ENCODE results near the gene LY6G5C. TPM values are rescaled to one million over a fixed set of nuclear protein-coding genes. Genes with fewer than 3 reads are reported as not detected.

The LY6G5C gene
- total RNA-seq, 1 experiment from 2014 or later: not detected

- no peak for DNase-seq
- Histone ChIP-seq H3K79me2 (ENCODE audit: low read length) (no peaks in the 10 kb centered on the region), H3K4me2 (ENCODE audit: low read depth, low read length, poor library complexity, severe bottlenecking) (peak overlapping the region; percentile 46), H3K27me3 (ENCODE audit: low read length) (no peaks in the 10 kb centered on the region), H3K9ac (ENCODE audit: low read length) (no peak overlapping the region), H3K9me3 (ENCODE audit: low read length) (no peaks in the 10 kb centered on the region), H3K9me2 (replicated peaks; ENCODE audit: insufficient read depth, low read length) (no peaks in the 10 kb centered on the region), H3K4me3 (ENCODE audit: low read length) (no peak overlapping the region), H4K20me1 (ENCODE audit: insufficient read depth, low read depth, low read length) (peaks cover 25% of the 10 kb centered on the region; the same call in 1 of the 2 replicates), H3K36me3 (ENCODE audit: insufficient read depth, low read length) (peaks cover 57% of the 10 kb centered on the region), H2AFZ (ENCODE audit: low read length) (no peak overlapping the region), H3K4me1 (ENCODE audit: low read length) (peaks cover 45% of the 10 kb centered on the region), H3K27ac (ENCODE audit: low read length) (peak overlapping the region; percentile 91)
Measured at GRCh38 chr6:31636698-31637596, 43.9 kb downstream of the LY6G5C start.

- H2AFZ ChIP-seq (ENCODE audit: low read length): no peak overlapping the region
- no peak overlapping the region for H3K9ac ChIP-seq (ENCODE audit: low read length)
Measured at GRCh38 chr6:31634969-31635575, 45.8 kb downstream of the LY6G5C start.

GRCh38 chr6:31634131-31634530, 46.7 kb downstream of the LY6G5C start:
- Histone ChIP-seq H3K79me2 (ENCODE audit: low read length) (no peaks in the 10 kb centered on the region; the same call in 1 of the 2 replicates), H4K20me1 (ENCODE audit: insufficient read depth, low read depth, low read length) (peaks cover 32% of the 10 kb centered on the region; the same call in 1 of the 2 replicates), H3K36me3 (ENCODE audit: insufficient read depth, low read length) (peaks cover 66% of the 10 kb centered on the region), H3K4me1 (ENCODE audit: low read length) (peaks cover 45% of the 10 kb centered on the region), H3K27ac (ENCODE audit: low read length) (no peak overlapping the region), H3K9me3 (ENCODE audit: low read length) (no peaks in the 10 kb centered on the region), H3K4me2 (ENCODE audit: low read depth, low read length, poor library complexity, severe bottlenecking) (no peak overlapping the region), H2AFZ (ENCODE audit: low read length) (no peak overlapping the region), H3K9me2 (replicated peaks; ENCODE audit: insufficient read depth, low read length) (no peaks in the 10 kb centered on the region), H3K27me3 (ENCODE audit: low read length) (no peaks in the 10 kb centered on the region), H3K9ac (ENCODE audit: low read length) (no peak overlapping the region), H3K4me3 (ENCODE audit: low read length) (no peak overlapping the region)
- DNase-seq: no peak

More at GRCh38 chr6:31634969-31635575, 45.8 kb downstream of the LY6G5C start:
- H3K4me3 ChIP-seq (ENCODE audit: low read length): no peak overlapping the region
- H3K79me2 ChIP-seq (ENCODE audit: low read length): no peaks in the 10 kb centered on the region; the same call in 1 of the 2 replicates
- H3K36me3 ChIP-seq (ENCODE audit: insufficient read depth, low read length): peaks cover 65% of the 10 kb centered on the region
- H3K9me3 ChIP-seq (ENCODE audit: low read length): no peaks in the 10 kb centered on the region
- no peak overlapping the region for H3K4me2 ChIP-seq (ENCODE audit: low read depth, low read length, poor library complexity, severe bottlenecking)
- DNase-seq: no peak
- H3K27me3 ChIP-seq (ENCODE audit: low read length): no peaks in the 10 kb centered on the region
- H4K20me1 ChIP-seq (ENCODE audit: insufficient read depth, low read depth, low read length): peaks cover 25% of the 10 kb centered on the region; the same call in 1 of the 2 replicates
- H3K27ac ChIP-seq (ENCODE audit: low read length): no peak overlapping the region
- H3K9me2 ChIP-seq (replicated peaks; ENCODE audit: insufficient read depth, low read length): no peaks in the 10 kb centered on the region
- H3K4me1 ChIP-seq (ENCODE audit: low read length): peaks cover 45% of the 10 kb centered on the region

- Histone ChIP-seq H3K27ac (ENCODE audit: low read length) (no peak overlapping the region), H3K9ac (ENCODE audit: low read length) (no peak overlapping the region), H3K79me2 (ENCODE audit: low read length) (no peaks in the 10 kb centered on the region; the same call in 1 of the 2 replicates), H3K4me1 (ENCODE audit: low read length) (peaks cover 44% of the 10 kb centered on the region), H3K9me2 (replicated peaks; ENCODE audit: insufficient read depth, low read length) (no peaks in the 10 kb centered on the region), H2AFZ (ENCODE audit: low read length) (no peak overlapping the region), H3K4me3 (ENCODE audit: low read length) (no peak overlapping the region), H3K9me3 (ENCODE audit: low read length) (no peaks in the 10 kb centered on the region), H3K4me2 (ENCODE audit: low read depth, low read length, poor library complexity, severe bottlenecking) (no peak overlapping the region), H3K27me3 (ENCODE audit: low read length) (no peaks in the 10 kb centered on the region), H3K36me3 (ENCODE audit: insufficient read depth, low read length) (peaks cover 69% of the 10 kb centered on the region), H4K20me1 (ENCODE audit: insufficient read depth, low read depth, low read length) (peaks cover 34% of the 10 kb centered on the region; the same call in 1 of the 2 replicates)
- no peak for DNase-seq
Measured at GRCh38 chr6:31633447-31633846, 47.4 kb downstream of the LY6G5C start.

DNA sequence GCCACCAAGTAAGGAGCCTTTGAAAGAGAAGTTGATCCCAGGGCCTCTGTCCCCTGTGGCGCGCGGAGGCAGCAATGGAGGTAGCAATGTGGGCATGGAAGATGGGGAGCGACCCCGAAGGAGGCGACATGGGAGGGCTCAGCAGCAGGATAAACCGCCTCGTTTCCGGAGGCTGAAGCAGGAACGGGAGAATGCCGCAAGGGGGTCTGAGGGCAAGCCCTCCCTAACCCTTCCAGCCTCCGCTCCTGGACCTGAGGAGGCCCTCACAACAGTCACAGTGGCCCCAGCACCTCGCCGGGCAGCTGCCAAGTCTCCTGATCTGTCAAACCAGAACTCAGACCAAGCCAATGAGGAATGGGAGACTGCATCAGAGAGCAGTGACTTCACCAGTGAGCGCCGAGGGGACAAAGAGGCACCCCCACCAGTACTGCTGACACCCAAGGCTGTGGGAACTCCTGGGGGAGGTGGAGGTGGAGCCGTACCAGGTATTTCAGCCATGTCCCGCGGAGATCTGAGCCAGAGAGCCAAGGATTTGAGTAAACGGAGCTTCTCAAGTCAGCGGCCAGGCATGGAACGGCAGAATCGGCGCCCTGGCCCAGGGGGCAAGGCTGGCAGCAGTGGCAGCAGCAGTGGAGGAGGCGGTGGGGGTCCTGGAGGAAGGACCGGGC, 48.5 kb downstream of the LY6G5C start:
- DNase-seq: no peak
- Histone ChIP-seq H3K36me3 (ENCODE audit: insufficient read depth, low read length) (peaks cover 72% of the 10 kb centered on the region), H3K79me2 (ENCODE audit: low read length) (no peaks in the 10 kb centered on the region; the same call in 1 of the 2 replicates), H3K9me2 (replicated peaks; ENCODE audit: insufficient read depth, low read length) (no peaks in the 10 kb centered on the region), H3K4me3 (ENCODE audit: low read length) (no peak overlapping the region), H3K4me2 (ENCODE audit: low read depth, low read length, poor library complexity, severe bottlenecking) (no peak overlapping the region), H3K9ac (ENCODE audit: low read length) (no peak overlapping the region), H3K4me1 (ENCODE audit: low read length) (peaks cover 34% of the 10 kb centered on the region), H3K27ac (ENCODE audit: low read length) (no peak overlapping the region), H4K20me1 (ENCODE audit: insufficient read depth, low read depth, low read length) (peaks cover 30% of the 10 kb centered on the region; the same call in 1 of the 2 replicates), H3K9me3 (ENCODE audit: low read length) (no peaks in the 10 kb centered on the region), H3K27me3 (ENCODE audit: low read length) (no peaks in the 10 kb centered on the region), H2AFZ (ENCODE audit: low read length) (no peak overlapping the region)

GRCh38 chr6:31631681-31632278, 49.1 kb downstream of the LY6G5C start:
- no peak overlapping the region for H3K4me3 ChIP-seq (ENCODE audit: low read length)
- no peak overlapping the region for H3K9ac ChIP-seq (ENCODE audit: low read length)
- no peaks in the 10 kb centered on the region for H3K9me3 ChIP-seq (ENCODE audit: low read length)
- no peak overlapping the region for H3K27ac ChIP-seq (ENCODE audit: low read length)
- peaks cover 72% of the 10 kb centered on the region for H3K36me3 ChIP-seq (ENCODE audit: insufficient read depth, low read length)
- peaks cover 28% of the 10 kb centered on the region for H3K4me1 ChIP-seq (ENCODE audit: low read length)
- no peak overlapping the region for H3K4me2 ChIP-seq (ENCODE audit: low read depth, low read length, poor library complexity, severe bottlenecking)
- H3K27me3 ChIP-seq (ENCODE audit: low read length): no peaks in the 10 kb centered on the region
- DNase-seq: no peak
- H2AFZ ChIP-seq (ENCODE audit: low read length): no peak overlapping the region
- H3K9me2 ChIP-seq (replicated peaks; ENCODE audit: insufficient read depth, low read length): no peaks in the 10 kb centered on the region
- no peaks in the 10 kb centered on the region; the same call in 1 of the 2 replicates for H3K79me2 ChIP-seq (ENCODE audit: low read length)
- H4K20me1 ChIP-seq (ENCODE audit: insufficient read depth, low read depth, low read length): peaks cover 34% of the 10 kb centered on the region; the same call in 1 of the 2 replicates

DNA sequence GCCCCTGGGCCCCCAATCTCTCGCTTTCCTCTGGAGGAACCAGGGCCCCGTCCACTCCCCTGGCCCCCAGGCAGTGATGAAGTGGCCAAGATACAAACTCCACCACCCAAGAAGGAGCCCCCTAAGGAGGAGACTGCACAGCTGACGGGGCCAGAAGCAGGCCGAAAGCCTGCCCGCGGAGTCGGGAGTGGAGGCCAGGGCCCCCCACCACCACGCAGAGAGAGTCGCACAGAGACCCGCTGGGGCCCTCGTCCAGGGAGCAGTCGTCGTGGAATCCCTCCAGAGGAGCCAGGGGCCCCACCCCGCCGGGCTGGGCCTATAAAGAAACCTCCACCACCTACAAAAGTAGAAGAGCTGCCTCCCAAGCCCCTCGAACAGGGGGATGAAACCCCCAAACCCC, 49.7 kb downstream of the LY6G5C start:
- no peak overlapping the region for H3K27ac ChIP-seq (ENCODE audit: low read length)
- H3K79me2 ChIP-seq (ENCODE audit: low read length): no peaks in the 10 kb centered on the region; the same call in 1 of the 2 replicates
- H4K20me1 ChIP-seq (ENCODE audit: insufficient read depth, low read depth, low read length): peaks cover 37% of the 10 kb centered on the region; the same call in 1 of the 2 replicates
- H2AFZ ChIP-seq (ENCODE audit: low read length): no peak overlapping the region
- no peaks in the 10 kb centered on the region for H3K9me3 ChIP-seq (ENCODE audit: low read length)
- no peak overlapping the region for H3K4me2 ChIP-seq (ENCODE audit: low read depth, low read length, poor library complexity, severe bottlenecking)
- no peaks in the 10 kb centered on the region for H3K9me2 ChIP-seq (replicated peaks; ENCODE audit: insufficient read depth, low read length)
- H3K9ac ChIP-seq (ENCODE audit: low read length): no peak overlapping the region
- no peak overlapping the region for H3K4me3 ChIP-seq (ENCODE audit: low read length)
- no peak for DNase-seq
- no peaks in the 10 kb centered on the region for H3K27me3 ChIP-seq (ENCODE audit: low read length)
- peaks cover 22% of the 10 kb centered on the region for H3K4me1 ChIP-seq (ENCODE audit: low read length)
- H3K36me3 ChIP-seq (ENCODE audit: insufficient read depth, low read length): peaks cover 73% of the 10 kb centered on the region
